ENCODE measurements around the gene CDK15. TPM values are rescaled to one million over a fixed set of nuclear protein-coding genes. Genes with fewer than 3 reads are reported as not detected.
"Not testable (repeated sequence)": the region's sequence is repeated elsewhere in the genome, so short reads cannot be mapped to it uniquely, and the experiment has no call there.

CDK15 gene
- total RNA-seq, 4 donors from 2014 or later: 0.11 to 0.29 TPM; not detected in 2

- H3K27ac ChIP-seq: no peak overlapping the region
- H3K4me3 ChIP-seq: no peak overlapping the region
- no peak for TF ChIP-seq POLR2A (IDR thresholded peaks at IDR 0.05)
- no peak for TF ChIP-seq CTCF (IDR thresholded peaks at IDR 0.05 in 4 of 5, conservative IDR thresholded peaks at IDR 0.05 in 1 of 5)
- no peak for ATAC-seq
- no peaks in the 10 kb centered on the region for H3K36me3 ChIP-seq
- no peaks in the 10 kb centered on the region for H3K9me3 ChIP-seq
- in situ Hi-C loops (cut with MboI; ENCODE audit: low sequenced_read_pairs in 4 of 4): no loop called here
- no peak for DNase-seq
- H3K27me3 ChIP-seq: no peaks in the 10 kb centered on the region
- peaks cover 14 to 16% of the 10 kb centered on the region in 2 donors for H3K4me1 ChIP-seq
- intact Hi-C loops (cut with DNase I; ENCODE audit: low total_unique reads): no loop called here
Measured at GRCh38 chr2:201840726-201841125, 34.4 kb downstream of the CDK15 start.

GRCh38 chr2:201842131-201842860, 36.0 kb downstream of the CDK15 start:
- TF ChIP-seq CTCF (IDR thresholded peaks at IDR 0.05 in 4 of 5, conservative IDR thresholded peaks at IDR 0.05 in 1 of 5) (no peak), POLR2A (IDR thresholded peaks at IDR 0.05) (no peak)
- H3K36me3 ChIP-seq: no peaks in the 10 kb centered on the region
- ATAC-seq (peak; percentile 62 to 76), DNase-seq (no peak)
- intact Hi-C loops (cut with DNase I; ENCODE audit: low total_unique reads): no loop called here
- in situ Hi-C loops (cut with MboI; ENCODE audit: low sequenced_read_pairs in 4 of 4): no loop called here
- H3K4me3 ChIP-seq: no peak overlapping the region
- H3K27me3 ChIP-seq: no peaks in the 10 kb centered on the region
- H3K9me3 ChIP-seq: no peaks in the 10 kb centered on the region
- peak overlapping the region; percentile 22 to 78 (median 54) for H3K27ac ChIP-seq
- peaks cover 24% of the 10 kb centered on the region in 2 donors for H3K4me1 ChIP-seq

GRCh38 chr2:201844922-201845321, 38.6 kb downstream of the CDK15 start:
- H3K9me3 ChIP-seq; H3K4me3 ChIP-seq; in situ Hi-C loops (cut with MboI; ENCODE audit: low sequenced_read_pairs in 4 of 4); H3K27ac ChIP-seq; DNase-seq; intact Hi-C loops (cut with DNase I; ENCODE audit: low total_unique reads); H3K36me3 ChIP-seq; ATAC-seq; H3K27me3 ChIP-seq: not testable (repeated sequence)
- peaks cover 24% of the 10 kb centered on the region in 2 donors for H3K4me1 ChIP-seq

- ATAC-seq (peak in 1 of 2 donors; percentile 21), DNase-seq (no peak)
- TF ChIP-seq POLR2A (IDR thresholded peaks at IDR 0.05) (no peak), CTCF (IDR thresholded peaks at IDR 0.05 in 4 of 5, conservative IDR thresholded peaks at IDR 0.05 in 1 of 5) (no peak)
- Histone ChIP-seq H3K9me3 (no peaks in the 10 kb centered on the region), H3K36me3 (no peaks in the 10 kb centered on the region), H3K27ac (peak overlapping the region in 3 of 4 donors; percentile 68 to 77 (median 76)), H3K4me1 (peaks cover 14 to 15% of the 10 kb centered on the region in 2 donors), H3K27me3 (no peaks in the 10 kb centered on the region), H3K4me3 (no peak overlapping the region)
- intact Hi-C loops (cut with DNase I; ENCODE audit: low total_unique reads) (no loop called here), in situ Hi-C loops (cut with MboI; ENCODE audit: low sequenced_read_pairs in 4 of 4) (no loop called here)
Measured at GRCh38 chr2:201847481-201847880, 41.1 kb downstream of the CDK15 start.

GRCh38 chr2:201852462-201852861, 46.1 kb downstream of the CDK15 start:
- no peak overlapping the region for H3K4me3 ChIP-seq
- TF ChIP-seq CTCF (IDR thresholded peaks at IDR 0.05 in 4 of 5, conservative IDR thresholded peaks at IDR 0.05 in 1 of 5) (no peak), POLR2A (IDR thresholded peaks at IDR 0.05) (no peak)
- H3K4me1 ChIP-seq: peaks cover 3 to 12% of the 10 kb centered on the region in 2 donors
- in situ Hi-C loops (cut with MboI; ENCODE audit: low sequenced_read_pairs in 4 of 4): loop anchor here in 1 of 4 donors (10.0 kb wide), 1 partner anchor 312 kb away; no protein-coding TSS in a partner anchor
- DNase-seq (no peak), ATAC-seq (no peak)
- H3K27ac ChIP-seq: no peak overlapping the region
- no peaks in the 10 kb centered on the region for H3K36me3 ChIP-seq
- intact Hi-C loops (cut with DNase I; ENCODE audit: low total_unique reads): no loop called here
- no peaks in the 10 kb centered on the region for H3K27me3 ChIP-seq
- H3K9me3 ChIP-seq: no peaks in the 10 kb centered on the region

Data from gastrocnemius medialis (tissue), 4 donors.